H1 (cell line): Measurements from ENCODE around the gene TLR1. TPM values are rescaled to one million over a fixed set of nuclear protein-coding genes. Genes with fewer than 3 reads are reported as not detected.

Experiments used
- CTCF ChIA-PET: fragments of 300-600 bp; sonication (Branson Sonifier 250); formaldehyde crosslinking; loops from one replicate; lab custom pipeline; 2021; ENCODE audit not compliant: partially characterized antibody; lab: Charles Lee
- POLR2A ChIA-PET: fragments of 300-600 bp; sonication (Branson Sonifier 250); formaldehyde crosslinking; loops from one replicate; lab custom pipeline; 2021; ENCODE audit warnings: inconsistent platforms; ENCODE audit not compliant: partially characterized antibody; lab: Charles Lee
- DNase-seq, 2 experiments: peaks; one replicate each; pipeline versions ENCODE4 v3.0.0 to v3.0.0-alpha.2; 2010 to 2022; ENCODE audit warnings: low spot score in 2 of 2, low read depth in 1 of 2, mixed read lengths in 1 of 2
- FAIRE-seq: peaks from 2 replicates; lab custom pipeline; 2011; peaks lifted over from hg19 to GRCh38; lab: Jason Lieb, UNC
- H2AFZ ChIP-seq: 2 replicates; pipeline ENCODE4 v1.8.1; 2012; ENCODE audit warnings: low read length, inconsistent platforms
- H2AK5ac ChIP-seq: 2 replicates; pipeline ENCODE4 v1.6.1; 2013; ENCODE audit warnings: low read depth, low read length
- H2BK120ac ChIP-seq: replicated peaks from 2 replicates; pipeline ENCODE3; 2013; ENCODE audit warnings: low read depth, low read length, inconsistent platforms
- H2BK12ac ChIP-seq: 2 replicates; pipeline ENCODE4 v1.6.1; 2013; ENCODE audit warnings: low read depth, low read length
- H2BK15ac ChIP-seq: 2 replicates; pipeline ENCODE4 v1.6.1; 2013; ENCODE audit warnings: low read length
- H2BK20ac ChIP-seq: 2 replicates; pipeline ENCODE4 v1.6.1; 2013; ENCODE audit warnings: low read length
- H2BK5ac ChIP-seq: 2 replicates; pipeline ENCODE4 v1.6.1; 2013; ENCODE audit warnings: low read depth, low read length
- H3K14ac ChIP-seq: 2 replicates; pipeline ENCODE4 v1.6.1; 2013; ENCODE audit warnings: inconsistent platforms; ENCODE audit not compliant: insufficient read length
- H3K18ac ChIP-seq: 2 replicates; pipeline ENCODE4 v1.6.1; 2013; ENCODE audit warnings: low read length; ENCODE audit errors: extremely low read depth
- H3K23ac ChIP-seq: 2 replicates; pipeline ENCODE4 v1.6.1; 2013; ENCODE audit warnings: inconsistent platforms; ENCODE audit not compliant: insufficient read length
- H3K23me2 ChIP-seq: 2 replicates; pipeline ENCODE4 v1.6.1; 2013; ENCODE audit warnings: low read depth, low read length
- H3K27ac ChIP-seq: 2 replicates; pipeline ENCODE4 v1.6.1; 2011; ENCODE audit warnings: low read depth, low read length, inconsistent platforms
- H3K27me3 ChIP-seq, 4 experiments: replicated peaks in 1 of 4; 1 replicate in 1 of 4; 2 replicates in 3 of 4; pipeline versions ENCODE4 v1.6.1 to v1.8.1; 2011 to 2013; ENCODE audit warnings: low read length in 3 of 4, mild to moderate bottlenecking in 3 of 4, inconsistent platforms in 2 of 4, mixed read lengths in 2 of 4, moderate library complexity in 1 of 4; ENCODE audit not compliant: control insufficient read depth in 3 of 4, insufficient read depth in 3 of 4; ENCODE audit errors: extremely low read depth in 1 of 4
- H3K36me3 ChIP-seq, 4 experiments: 2 replicates each; pipeline versions ENCODE4 v1.6.1 to v1.8.1; 2011 to 2013; ENCODE audit warnings: mild to moderate bottlenecking in 4 of 4, low read length in 3 of 4, moderate library complexity in 2 of 4, control low read depth in 1 of 4, inconsistent platforms in 1 of 4; ENCODE audit not compliant: insufficient read depth in 4 of 4, control insufficient read depth in 2 of 4
- H3K4ac ChIP-seq: replicated peaks from 2 replicates; pipeline ENCODE3; 2013; ENCODE audit warnings: low read length, low read depth, mixed read lengths, inconsistent platforms; ENCODE audit not compliant: insufficient read length
- H3K4me1 ChIP-seq, 4 experiments: replicated peaks in 1 of 4; 1 replicate in 1 of 4; 2 replicates in 3 of 4; pipeline versions ENCODE4 v1.6.1 to v1.8.1; 2011 to 2013; ENCODE audit warnings: low read length in 3 of 4, inconsistent platforms in 2 of 4, mixed read lengths in 1 of 4; ENCODE audit not compliant: insufficient read depth in 4 of 4, control insufficient read depth in 3 of 4
- H3K4me2 ChIP-seq, 2 experiments: 2 replicates each; pipeline versions ENCODE4 v1.6.1 to v1.8.1; 2011 to 2013; ENCODE audit warnings: low read depth in 2 of 2, low read length in 2 of 2, control low read depth in 1 of 2, inconsistent platforms in 1 of 2, mild to moderate bottlenecking in 1 of 2; ENCODE audit not compliant: insufficient read depth in 1 of 2
- H3K4me3 ChIP-seq, 4 experiments: fragments of 200-600, 300-600 bp in 1 of 4; sonication (generic), shearing (Covaris generic), sonication (Bioruptor Twin) in 1 of 4; 2 replicates each; pipeline versions ENCODE4 v1.5.1 to v1.8.1; 2011 to 2016; ENCODE audit warnings: low read length in 4 of 4, low read depth in 3 of 4, control low read depth in 2 of 4, inconsistent platforms in 2 of 4, mild to moderate bottlenecking in 2 of 4, mixed read lengths in 1 of 4, moderate library complexity in 1 of 4; ENCODE audit not compliant: insufficient read depth in 2 of 4; ENCODE audit errors: extremely low read depth in 1 of 4
- H3K56ac ChIP-seq: replicated peaks from 2 replicates; pipeline ENCODE3; 2013; ENCODE audit warnings: low read depth, mild to moderate bottlenecking, mixed read lengths, low read length, inconsistent platforms; ENCODE audit not compliant: insufficient read length
- H3K79me1 ChIP-seq: 2 replicates; pipeline ENCODE4 v1.6.1; 2013; ENCODE audit warnings: low read depth, low read length, control low read depth
- H3K79me2 ChIP-seq, 2 experiments: 2 replicates each; pipeline versions ENCODE4 v1.6.1 to v1.8.1; 2012 to 2013; ENCODE audit warnings: low read length in 2 of 2, mild to moderate bottlenecking in 2 of 2, inconsistent platforms in 1 of 2; ENCODE audit not compliant: insufficient read depth in 2 of 2, control insufficient read depth in 1 of 2
- H3K9ac ChIP-seq, 4 experiments: replicated peaks in 1 of 4; 1 replicate in 1 of 4; 2 replicates in 3 of 4; pipeline versions ENCODE4 v1.6.1 to v1.8.1; 2011 to 2013; ENCODE audit warnings: low read depth in 3 of 4, low read length in 3 of 4, control low read depth in 2 of 4, mild to moderate bottlenecking in 2 of 4, moderate library complexity in 2 of 4, inconsistent platforms in 1 of 4; ENCODE audit errors: extremely low read depth in 1 of 4
- H3K9me3 ChIP-seq, 2 experiments: 2 replicates each; pipeline versions ENCODE4 v1.6.1 to v1.8.1; 2012 to 2013; ENCODE audit warnings: mild to moderate bottlenecking in 2 of 2, moderate library complexity in 2 of 2, control low read depth in 1 of 2, inconsistent platforms in 1 of 2, low read depth in 1 of 2, low read length in 1 of 2, mixed read lengths in 1 of 2; ENCODE audit not compliant: insufficient read depth in 2 of 2
- H4K20me1 ChIP-seq, 2 experiments: replicated peaks in 1 of 2; 2 replicates each; pipeline versions ENCODE3 to v1.8.1; 2011 to 2013; ENCODE audit warnings: inconsistent platforms in 2 of 2, low read length in 2 of 2, mild to moderate bottlenecking in 1 of 2; ENCODE audit not compliant: insufficient read depth in 2 of 2, control insufficient read depth in 1 of 2
- H4K5ac ChIP-seq: 2 replicates; pipeline ENCODE4 v1.6.1; 2013; ENCODE audit warnings: low read length, low read depth, mixed read lengths, inconsistent platforms; ENCODE audit not compliant: insufficient read length
- H4K8ac ChIP-seq: 2 replicates; pipeline ENCODE4 v1.8.0; 2013; ENCODE audit warnings: mild to moderate bottlenecking, moderate library complexity, low read length, inconsistent platforms; ENCODE audit not compliant: insufficient read depth; ENCODE audit errors: extremely low read depth
- H4K91ac ChIP-seq: replicated peaks from 2 replicates; pipeline ENCODE3; 2013; ENCODE audit warnings: low read length, mixed read lengths, inconsistent platforms; ENCODE audit not compliant: insufficient read length
- BCL11A ChIP-seq, 2 experiments: IDR thresholded peaks; one replicate each; pipeline ENCODE4 v1.6.1; 2011; ENCODE audit warnings: low read depth in 2 of 2, low read length in 2 of 2, mild to moderate bottlenecking in 2 of 2
- CHD2 ChIP-seq: IDR thresholded peaks from 2 replicates; pipeline ENCODE4 v1.6.1; 2012; ENCODE audit warnings: low read length, improper control_type of control experiment
- CREB1 ChIP-seq: IDR thresholded peaks from 2 replicates; pipeline ENCODE4 v1.6.1; 2012; ENCODE audit warnings: inconsistent platforms
- MAX ChIP-seq: IDR thresholded peaks from 2 replicates; pipeline ENCODE4 v1.6.1; 2012; ENCODE audit warnings: inconsistent platforms
- NANOG ChIP-seq: IDR thresholded peaks from 2 replicates; pipeline ENCODE4 v1.6.1; 2011; ENCODE audit warnings: low read length, low read depth, mild to moderate bottlenecking, inconsistent platforms; ENCODE audit not compliant: insufficient read depth, poor library complexity, severe bottlenecking
- SP4 ChIP-seq: IDR thresholded peaks from 2 replicates; pipeline ENCODE4 v1.6.1; 2012; ENCODE audit warnings: low read length, inconsistent platforms
- SRF ChIP-seq: IDR thresholded peaks from 2 replicates; pipeline ENCODE4 v1.6.1; 2011; ENCODE audit warnings: mild to moderate bottlenecking, low read depth, low read length, moderate library complexity
- SUZ12 ChIP-seq: fragments of 200-600 bp; sonication (generic); IDR thresholded peaks from 2 replicates; pipeline ENCODE4 v1.6.1; 2012; ENCODE audit warnings: mild to moderate bottlenecking, inconsistent platforms, low read length, moderate library complexity, mixed read lengths
- TBP ChIP-seq: IDR thresholded peaks from 2 replicates; pipeline ENCODE4 v1.6.1; 2011; ENCODE audit warnings: low read depth, low read length, improper control_type of control experiment
- WGBS, 2 experiments: shearing (Covaris generic) in 1 of 2; methylation state at CpG; one replicate each; pipeline versions ENCODE4 v1.1.6 to v1.1.7; 2013 to 2015; ENCODE audit warnings: low lambda C conversion rate in 2 of 2, mixed read lengths in 2 of 2, inconsistent platforms in 1 of 2, low coverage in 1 of 2, missing lambda C conversion rate in 1 of 2; ENCODE audit not compliant: insufficient replicate concordance in 2 of 2, insufficient coverage in 1 of 2, insufficient read length in 1 of 2; ENCODE audit errors: extremely low coverage in 1 of 2, missing lambda C conversion rate in 1 of 2; 5-methylcytosine and 5-hydroxymethylcytosine counted together
- polyA plus RNA-seq, 7 experiments: library from polyadenylated mRNA; depleted of rRNA in 3 of 7; stranded (reverse) in 5 of 7; unstranded in 2 of 7; fragments of >200 nt in 5 of 7; fragments of 200-250 nt in 2 of 7; gene quantifications; 1 replicate in 5 of 7; 2 replicates in 1 of 7; 4 replicates in 1 of 7; pipeline versions ENCODE4 v1.2.1 to v1.2.3, GENCODE V29; 2011 to 2013; ENCODE audit warnings: missing spikeins in 2 of 7, mixed read lengths in 2 of 7
- total RNA-seq: library from RNA; stranded (reverse); fragmentation: NEBNext Ultra II Directional; extraction: Animal tissue kit (Norgen Biotek cat#: 25700); gene quantifications from 2 replicates; pipeline ENCODE4 v1.2.1, GENCODE V29; 2021

Gene TLR1
- total and polyA plus RNA-seq, 2 of the 8 experiments (the other 6 are each of a cell fraction or from before 2014, with no cell fraction given) = not detected

DNA sequence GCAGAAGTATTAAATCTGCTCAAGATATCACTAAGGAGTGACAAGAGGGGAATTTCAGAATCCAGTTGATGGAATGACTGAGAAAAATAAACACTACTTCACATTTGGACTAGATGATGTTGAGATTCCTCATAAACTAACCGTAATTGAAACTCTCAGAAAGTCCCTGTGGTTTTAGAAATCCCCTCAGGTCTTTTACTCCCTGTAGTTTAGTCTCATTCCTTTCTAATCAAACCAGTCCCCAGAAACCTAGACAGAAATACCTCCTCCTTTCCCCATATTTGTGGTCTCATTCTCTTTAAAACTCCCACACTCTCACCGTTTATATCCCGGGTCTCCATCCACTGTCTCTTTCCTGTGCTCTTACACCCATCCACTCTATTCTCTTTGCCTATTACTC lies 15.0 kb upstream of the TLR1 start:
- Histone ChIP-seq H3K79me1 (no peaks in the 10 kb centered on the region), H3K4ac (no peak overlapping the region)
- TF ChIP-seq SRF (no peak), NANOG (no peak), BCL11A (IDR thresholded peaks at IDR 0.05; ENCODE audit: low read depth in 2 of 2, low read length in 2 of 2) (no peak), CREB1 (no peak), SP4 (no peak), TBP (no peak), CHD2 (no peak), SUZ12 (no peak), MAX (no peak)
- TF ChIP-seq, all 59 proteins: peak for 0
- Histone ChIP-seq H2BK12ac (no peak overlapping the region), H3K56ac (no peak overlapping the region), H3K27me3 (no peaks in the 10 kb centered on the region), H2BK15ac (no peak overlapping the region), H3K14ac (no peak overlapping the region), H3K79me2 (no peaks in the 10 kb centered on the region), H3K9ac (no peak overlapping the region), H3K4me1 (no peaks in the 10 kb centered on the region), H3K9me3 (peaks cover 12% of the 10 kb centered on the region in 2 experiments; a peak in 3 of 4 replicates), H2AK5ac (no peak overlapping the region), H3K23me2 (no peaks in the 10 kb centered on the region), H3K27ac (no peak overlapping the region), H4K20me1 (no peaks in the 10 kb centered on the region), H4K5ac (no peak overlapping the region), H3K23ac (no peak overlapping the region), H2BK120ac (no peak overlapping the region), H3K36me3 (no peaks in the 10 kb centered on the region), H2AFZ (no peak overlapping the region), H2BK20ac (no peak overlapping the region), H2BK5ac (no peak overlapping the region), H4K8ac (no peak overlapping the region), H3K4me3 (no peak overlapping the region), H3K4me2 (no peak overlapping the region), H4K91ac (no peak overlapping the region), H3K18ac (no peak overlapping the region)
- FAIRE-seq (no peak), DNase-seq (no peak)
- CTCF ChIA-PET = interaction anchor here (1.3 kb wide), 1 partner anchor 37 kb away, joined by 4 read pairs; the partner anchor contains the start of gene TLR10
- POLR2A ChIA-PET = no interaction called here
- 87% methylated on average over 3 of the region's 3 CpGs; no CpG with 5 or more reads in 1 of the 2 experiments for WGBS, 2 experiments
